Effector memory CD8-positive, alpha-beta T cell (primary cell): Measurements from ENCODE around the gene MPP2.

Experiments
- ATAC-seq: fragments of 150-1000 bp; cut with Tn5 transposase; replicated peaks from 2 replicates; pipeline ENCODE4 v1.10.0; 2021; ENCODE audit warnings: mild to moderate bottlenecking, moderate library complexity
- DNase-seq, 3 experiments: peaks; one replicate each; pipeline ENCODE4 v3.0.0; 2021
- H3K27ac Mint-ChIP-seq, 2 donors: one replicate each; pipeline ENCODE4 v1.8.0; 2022; ENCODE audit warnings: mild to moderate bottlenecking in 2 of 2, mixed read lengths in 2 of 2, moderate library complexity in 2 of 2
- H3K27me3 Mint-ChIP-seq, 2 donors: one replicate each; pipeline ENCODE4 v1.8.0; 2022; ENCODE audit warnings: mixed read lengths in 2 of 2
- H3K36me3 Mint-ChIP-seq: one replicate; pipeline ENCODE4 v1.8.0; 2022; ENCODE audit warnings: mild to moderate bottlenecking, moderate library complexity, mixed read lengths; ENCODE audit not compliant: insufficient read depth
- H3K4me1 Mint-ChIP-seq, 2 donors: one replicate each; pipeline ENCODE4 v1.8.0; 2022; ENCODE audit warnings: low read depth in 2 of 2, mixed read lengths in 2 of 2
- H3K4me3 Mint-ChIP-seq, 2 donors: one replicate each; pipeline ENCODE4 v1.8.0; 2022; ENCODE audit warnings: mild to moderate bottlenecking in 2 of 2, mixed read lengths in 2 of 2, moderate library complexity in 2 of 2
- H3K9me3 Mint-ChIP-seq, 2 donors: one replicate each; pipeline ENCODE4 v1.8.0; 2022; ENCODE audit warnings: mixed read lengths in 2 of 2

MPP2 gene

DNA sequence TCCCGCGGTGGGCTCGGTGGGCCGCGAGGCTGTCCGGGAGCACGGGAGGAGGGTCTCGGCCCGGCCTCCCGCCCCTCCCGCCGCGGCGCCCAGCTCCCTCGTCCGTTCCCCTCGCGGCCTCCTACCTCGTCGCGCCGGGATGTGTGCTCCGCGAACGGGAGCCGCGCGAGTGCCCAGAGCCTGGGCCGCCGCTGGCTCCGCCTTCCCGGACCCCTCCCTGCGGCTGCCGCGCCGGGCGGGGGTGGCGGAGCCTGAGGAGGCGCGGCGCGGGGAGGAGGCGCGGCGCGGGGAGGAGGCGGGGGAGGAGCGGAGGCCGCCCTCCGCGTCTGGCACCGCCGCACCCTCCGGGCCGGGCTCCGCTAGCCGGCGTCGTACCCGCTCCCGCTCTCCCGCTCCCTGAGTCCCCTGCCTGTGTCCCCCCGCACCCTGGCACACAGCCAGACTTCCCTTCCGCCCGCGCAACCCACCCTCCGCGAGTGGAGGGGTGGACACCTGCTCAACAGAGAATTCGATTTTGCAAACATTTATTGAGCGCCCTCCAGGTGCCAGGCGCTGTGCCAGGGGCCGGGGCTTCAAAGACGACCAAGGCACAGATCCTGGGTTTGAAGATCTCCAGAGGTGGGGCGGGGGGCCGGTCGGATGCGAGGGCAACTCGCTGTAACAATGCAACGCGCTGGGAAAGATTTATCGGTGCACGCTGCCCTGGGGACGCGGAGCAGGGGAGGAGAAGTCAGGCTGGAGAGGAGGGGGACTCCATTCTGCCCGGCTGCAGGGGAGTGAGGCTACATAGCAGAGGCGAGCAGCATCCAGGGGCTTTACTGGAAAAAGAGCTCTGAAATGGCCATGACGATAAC, 74.1 kb downstream of the MPP2 start, which contains the start of gene MPP3:
TSS of gene MPP3 (minus strand) at position 171 of the 854 bp plus-strand sequence. CDS start 1,240 bp downstream, outside the sequence.
- DNase-seq (peak; percentile 26 to 46 (median 34)), ATAC-seq (peak; percentile 92)
- Mint-ChIP-seq H3K9me3 (no peaks in the 10 kb centered on the region), H3K27me3 (peaks cover 42 to 57% of the 10 kb centered on the region in 2 donors), H3K27ac (peak within 1 kb of the TSS in 1 of 2 donors; percentile 63), H3K36me3 (no peaks in the 10 kb centered on the region), H3K4me3 (peak within 1 kb of the TSS; percentile 84 to 89), H3K4me1 (peaks cover 8 to 12% of the 10 kb centered on the region in 2 donors)

DNA sequence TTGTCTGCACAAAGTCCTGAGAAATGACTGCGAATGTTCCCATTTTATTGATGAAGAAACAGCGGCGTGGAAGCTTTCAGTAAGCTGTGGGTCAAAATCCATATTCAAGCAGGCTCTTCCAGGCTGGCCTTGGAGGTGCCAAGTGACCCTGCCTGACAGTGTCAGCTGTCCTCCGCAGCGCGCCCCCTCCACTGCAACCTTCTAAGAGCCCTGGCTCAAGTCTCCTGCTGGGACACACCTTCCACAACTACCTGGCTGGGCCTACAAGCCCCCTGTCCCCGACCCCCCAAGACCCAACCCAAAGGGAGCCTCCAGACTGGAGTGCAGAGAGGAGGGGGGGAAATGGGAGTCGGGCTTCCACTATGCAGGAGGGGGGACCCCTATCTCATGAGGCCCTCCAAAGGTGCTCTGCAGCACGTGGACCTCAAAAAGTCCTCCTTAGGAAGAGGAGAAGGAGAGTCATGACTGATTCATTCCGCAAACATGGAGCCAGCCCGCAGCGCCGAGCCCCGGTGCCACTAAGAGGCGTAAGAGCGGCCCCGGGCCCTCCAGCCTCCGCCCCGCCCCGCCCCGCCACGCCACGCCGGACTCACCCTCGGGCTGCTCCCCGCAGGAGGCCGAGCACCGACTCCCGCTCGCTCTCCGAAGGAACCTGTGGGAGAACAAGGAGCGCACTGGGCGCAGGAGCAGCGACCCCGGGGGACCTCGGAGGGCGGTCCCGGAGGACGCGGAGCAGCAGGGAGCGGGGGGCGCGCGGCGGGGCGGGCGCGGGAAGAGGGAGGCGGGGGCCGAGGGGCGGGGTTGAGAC, 75.0 kb downstream of the MPP2 start:
- H3K9me3 Mint-ChIP-seq, result no peaks in the 10 kb centered on the region
- peaks cover 33 to 48% of the 10 kb centered on the region in 2 donors for H3K27me3 Mint-ChIP-seq
- peak; percentile 31 for ATAC-seq
- H3K4me3 Mint-ChIP-seq, result peak overlapping the region; percentile 84 to 89
- no peaks in the 10 kb centered on the region for H3K36me3 Mint-ChIP-seq
- no peak overlapping the region for H3K27ac Mint-ChIP-seq
- H3K4me1 Mint-ChIP-seq, result peaks cover 8 to 12% of the 10 kb centered on the region in 2 donors
- DNase-seq, result no peak

DNA sequence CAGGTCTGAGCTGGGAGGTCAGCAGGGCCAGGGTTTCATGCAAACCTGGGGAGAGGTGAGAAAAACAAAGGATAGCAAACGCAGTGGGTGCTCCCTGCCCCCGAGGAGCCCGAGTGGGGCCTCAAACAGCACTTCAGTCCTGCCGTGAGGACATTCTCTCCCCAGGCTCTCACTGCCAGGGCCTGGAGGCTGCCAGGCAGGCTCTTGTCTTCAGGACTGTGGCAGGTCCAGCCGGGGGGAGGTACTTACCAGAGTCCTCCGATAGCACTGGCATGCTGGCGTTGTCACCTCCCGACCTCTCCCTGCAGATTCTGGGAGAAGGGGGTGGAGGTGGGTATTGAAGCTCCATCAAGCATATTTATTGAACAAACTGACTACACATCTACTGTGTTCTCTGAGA, 75.7 kb downstream of the MPP2 start:
- Mint-ChIP-seq H3K9me3 (no peaks in the 10 kb centered on the region), H3K4me1 (peaks cover 8 to 12% of the 10 kb centered on the region in 2 donors), H3K27me3 (peaks cover 30 to 46% of the 10 kb centered on the region in 2 donors), H3K27ac (no peak overlapping the region), H3K36me3 (no peaks in the 10 kb centered on the region), H3K4me3 (peak overlapping the region; percentile 84 to 89)
- no peak for ATAC-seq
- no peak for DNase-seq

GRCh38 chr17:43830510-43831140, 76.7 kb downstream of the MPP2 start:
- peaks cover 20 to 36% of the 10 kb centered on the region in 2 donors for H3K27me3 Mint-ChIP-seq
- ATAC-seq (no peak), DNase-seq (no peak)
- H3K27ac Mint-ChIP-seq, result no peak overlapping the region
- H3K36me3 Mint-ChIP-seq, result no peaks in the 10 kb centered on the region
- peak overlapping the region in 1 of 2 donors; percentile 89 for H3K4me3 Mint-ChIP-seq
- no peaks in the 10 kb centered on the region for H3K9me3 Mint-ChIP-seq
- peaks cover 8 to 12% of the 10 kb centered on the region in 2 donors for H3K4me1 Mint-ChIP-seq

- no peak for ATAC-seq
- H3K36me3 Mint-ChIP-seq, result no peaks in the 10 kb centered on the region
- no peaks in the 10 kb centered on the region for H3K9me3 Mint-ChIP-seq
- H3K27ac Mint-ChIP-seq, result no peak overlapping the region
- DNase-seq, result no peak
- H3K4me1 Mint-ChIP-seq, result peaks cover 8 to 12% of the 10 kb centered on the region in 2 donors
- H3K4me3 Mint-ChIP-seq, result no peak overlapping the region
- H3K27me3 Mint-ChIP-seq, result peaks cover 15 to 27% of the 10 kb centered on the region in 2 donors
These were observed 77.6 kb downstream of the MPP2 start for GRCh38 chr17:43829738-43830137.

GRCh38 chr17:43827596-43827995, 79.7 kb downstream of the MPP2 start:
- DNase-seq (no peak), ATAC-seq (no peak)
- Mint-ChIP-seq H3K27me3 (peaks cover 0 to 10% of the 10 kb centered on the region in 2 donors), H3K9me3 (no peaks in the 10 kb centered on the region), H3K36me3 (no peaks in the 10 kb centered on the region), H3K27ac (no peak overlapping the region), H3K4me3 (no peak overlapping the region), H3K4me1 (peaks cover 0 to 6% of the 10 kb centered on the region in 2 donors)

- Mint-ChIP-seq H3K9me3 (no peaks in the 10 kb centered on the region), H3K27me3 (peaks cover 0 to 8% of the 10 kb centered on the region in 2 donors), H3K27ac (no peak overlapping the region), H3K36me3 (no peaks in the 10 kb centered on the region), H3K4me3 (no peak overlapping the region), H3K4me1 (peaks cover 0 to 3% of the 10 kb centered on the region in 2 donors)
- no peak for DNase-seq
- no peak for ATAC-seq
These were observed 81.1 kb downstream of the MPP2 start for GRCh38 chr17:43826206-43826605.

DNA sequence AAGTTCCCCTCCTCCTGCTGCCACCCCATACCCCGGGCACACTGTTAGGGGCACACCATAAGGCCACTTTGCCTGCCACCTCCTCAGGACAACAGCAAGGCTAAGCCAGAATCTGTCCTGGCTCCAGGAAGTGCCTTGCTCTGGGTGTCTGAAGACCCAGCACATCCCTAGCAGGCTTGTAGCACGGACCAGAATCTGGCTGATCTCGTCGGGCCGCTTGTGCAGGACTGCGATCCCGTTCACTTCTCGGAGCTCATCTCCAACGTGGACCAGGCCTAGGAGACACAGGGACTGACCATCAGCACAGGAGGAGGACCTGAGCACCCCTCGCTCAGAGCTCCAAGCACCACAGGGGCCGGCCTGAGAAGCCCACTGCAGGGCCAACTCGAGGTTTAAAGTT, 81.8 kb downstream of the MPP2 start:
- H3K36me3 Mint-ChIP-seq, result no peaks in the 10 kb centered on the region
- H3K27ac Mint-ChIP-seq, result no peak overlapping the region
- DNase-seq, result no peak
- H3K27me3 Mint-ChIP-seq, result peaks cover 0 to 2% of the 10 kb centered on the region in 2 donors
- no peak for ATAC-seq
- no peaks in the 10 kb centered on the region for H3K9me3 Mint-ChIP-seq
- no peaks in the 10 kb centered on the region for H3K4me1 Mint-ChIP-seq
- H3K4me3 Mint-ChIP-seq, result no peak overlapping the region
